Measurements from ENCODE around the gene APBA2.

DNA sequence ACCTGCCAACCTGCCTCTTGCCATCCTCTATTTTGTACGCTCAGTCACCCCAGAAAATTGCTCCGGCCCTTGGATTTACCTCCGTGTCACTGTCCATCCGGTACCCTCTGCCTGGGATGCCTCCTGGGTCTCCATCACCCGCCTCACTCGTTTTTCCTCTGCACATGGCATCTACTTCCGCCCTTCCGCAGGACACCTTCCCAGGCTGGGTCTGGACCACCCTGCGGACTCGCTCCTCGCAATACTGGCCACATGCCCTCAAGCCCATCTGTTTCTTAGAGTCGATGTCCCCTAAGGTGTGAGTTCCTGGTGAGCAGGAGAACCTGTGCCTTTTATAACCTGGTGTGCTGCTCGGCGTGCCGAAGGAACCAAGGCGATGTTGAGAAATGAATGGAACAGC lies 58.5 kb downstream of the APBA2 start:
- TF ChIP-seq, protein P1, sequence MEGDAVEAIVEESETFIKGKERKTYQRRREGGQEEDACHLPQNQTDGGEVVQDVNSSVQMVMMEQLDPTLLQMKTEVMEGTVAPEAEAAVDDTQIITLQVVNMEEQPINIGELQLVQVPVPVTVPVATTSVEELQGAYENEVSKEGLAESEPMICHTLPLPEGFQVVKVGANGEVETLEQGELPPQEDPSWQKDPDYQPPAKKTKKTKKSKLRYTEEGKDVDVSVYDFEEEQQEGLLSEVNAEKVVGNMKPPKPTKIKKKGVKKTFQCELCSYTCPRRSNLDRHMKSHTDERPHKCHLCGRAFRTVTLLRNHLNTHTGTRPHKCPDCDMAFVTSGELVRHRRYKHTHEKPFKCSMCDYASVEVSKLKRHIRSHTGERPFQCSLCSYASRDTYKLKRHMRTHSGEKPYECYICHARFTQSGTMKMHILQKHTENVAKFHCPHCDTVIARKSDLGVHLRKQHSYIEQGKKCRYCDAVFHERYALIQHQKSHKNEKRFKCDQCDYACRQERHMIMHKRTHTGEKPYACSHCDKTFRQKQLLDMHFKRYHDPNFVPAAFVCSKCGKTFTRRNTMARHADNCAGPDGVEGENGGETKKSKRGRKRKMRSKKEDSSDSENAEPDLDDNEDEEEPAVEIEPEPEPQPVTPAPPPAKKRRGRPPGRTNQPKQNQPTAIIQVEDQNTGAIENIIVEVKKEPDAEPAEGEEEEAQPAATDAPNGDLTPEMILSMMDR (conservative IDR thresholded peaks at IDR 0.05; ENCODE audit: low read length) = no peak
- no peak for TF ChIP-seq EZH2phosphoT487 (IDR thresholded peaks at IDR 0.05; ENCODE audit: borderline replicate concordance)
